GM18870 (cell line): ENCODE measurements around the gene PDGFC.

Source experiments
- ATAC-seq: cut with Tn5 transposase; IDR thresholded peaks from one replicate; pipeline ENCODE4 v1.9.1; 2021; ENCODE audit warnings: moderate library complexity; ENCODE audit not compliant: unreplicated experiment

PDGFC gene

GRCh38 chr4:156975686-156976085 lies 4.1 kb upstream of the PDGFC start:
- no peak for ATAC-seq

- ATAC-seq, result no peak
These were observed 2.7 kb upstream of the PDGFC start for GRCh38 chr4:156974264-156974663.

DNA sequence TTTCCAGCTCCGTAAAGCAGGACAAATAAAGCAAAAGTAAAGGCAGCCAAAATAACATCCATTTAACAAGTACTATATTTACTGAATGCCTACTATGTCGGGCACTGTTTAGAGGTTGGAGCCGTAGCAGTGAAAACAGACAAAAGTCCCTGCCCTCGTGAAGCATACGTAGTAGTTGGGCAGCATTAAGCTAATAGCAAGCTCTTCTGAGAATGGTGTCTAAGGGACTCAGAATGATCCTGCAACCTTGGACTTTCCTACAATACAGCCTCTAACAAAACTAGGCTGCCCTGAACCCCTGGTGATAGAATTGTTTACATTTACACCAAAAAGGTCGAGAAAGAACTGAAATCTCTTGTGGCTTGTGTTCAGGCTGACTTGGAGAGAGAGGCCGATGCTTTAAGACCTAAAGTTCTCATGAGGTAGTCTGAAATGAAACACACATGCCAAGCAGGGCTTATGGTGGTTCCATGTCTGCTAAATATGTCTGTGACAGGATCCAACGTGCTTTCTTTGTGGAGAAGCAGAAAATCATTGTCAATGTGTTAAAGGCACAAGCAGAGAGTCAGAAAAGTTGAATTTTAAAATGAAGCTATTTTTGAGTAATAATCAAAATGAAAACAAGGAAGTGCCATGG lies 898 bp upstream of the PDGFC start:
- ATAC-seq, result no peak

DNA sequence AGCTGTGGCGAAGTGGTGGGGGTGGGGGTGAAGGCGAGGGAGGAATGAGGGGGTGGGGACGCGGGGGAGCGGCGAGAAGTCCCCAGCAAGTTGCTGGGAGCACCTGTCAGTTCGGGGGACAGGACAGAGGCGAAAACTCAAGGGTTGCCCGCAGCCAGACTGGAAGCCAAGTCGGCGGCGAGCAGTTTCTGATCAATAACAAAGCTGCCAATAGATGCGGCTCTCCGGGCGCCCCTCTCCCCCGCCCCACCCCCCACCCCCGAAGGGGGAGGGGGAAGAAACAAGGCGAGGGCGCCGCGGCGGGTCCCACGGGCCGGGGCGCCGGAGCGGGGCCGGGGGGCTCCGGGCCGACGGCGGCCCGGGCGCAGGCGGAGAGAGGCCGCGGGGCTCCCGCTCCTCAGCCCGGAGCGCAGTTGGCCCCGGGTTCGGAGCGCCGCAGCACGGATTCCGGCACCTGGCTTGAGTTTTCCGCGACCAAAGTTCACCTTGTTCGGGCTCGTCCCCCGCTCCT lies 379 bp downstream of the PDGFC start:
- ATAC-seq, result no peak

- ATAC-seq, result no peak
These were observed 966 bp downstream of the PDGFC start for GRCh38 chr4:156970501-156971164.

DNA sequence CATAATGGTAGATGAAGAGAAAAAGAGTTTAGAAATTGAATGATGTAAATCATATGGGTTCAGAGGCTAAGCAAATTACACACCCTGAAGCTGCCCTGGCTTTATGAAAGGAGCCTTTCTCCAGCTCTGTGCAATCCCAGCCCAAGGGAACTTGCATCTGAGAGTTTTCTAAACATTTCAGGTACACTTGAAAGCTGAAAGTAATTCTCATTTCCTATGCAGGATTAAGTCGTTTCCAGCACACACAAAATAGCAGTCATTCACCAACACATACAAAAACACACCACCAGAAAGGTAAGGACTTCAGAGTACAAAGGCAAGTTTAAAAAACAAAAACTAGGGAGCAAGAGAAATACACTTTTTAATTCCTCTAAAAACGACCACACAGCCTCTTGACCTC lies 1.7 kb downstream of the PDGFC start:
- no peak for ATAC-seq

DNA sequence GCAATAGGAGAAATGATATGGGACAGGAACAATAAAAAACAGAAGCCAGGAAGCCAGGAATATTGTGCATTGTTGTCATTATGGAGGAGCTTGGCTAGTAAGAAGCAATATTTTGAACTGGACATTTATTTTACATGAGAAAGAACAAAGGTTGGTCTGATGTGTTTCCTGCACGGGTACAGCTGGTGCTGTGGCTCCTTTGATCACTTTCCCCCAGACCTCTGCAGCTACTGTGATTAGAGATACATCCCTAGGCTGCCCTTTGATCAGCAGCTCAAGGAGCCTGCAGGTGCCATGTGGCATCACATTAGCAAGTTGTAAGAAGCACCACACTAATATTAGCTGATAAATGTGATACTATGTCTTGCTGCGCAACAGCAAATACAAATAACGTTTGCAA lies 2.5 kb downstream of the PDGFC start:
- ATAC-seq, result no peak

DNA sequence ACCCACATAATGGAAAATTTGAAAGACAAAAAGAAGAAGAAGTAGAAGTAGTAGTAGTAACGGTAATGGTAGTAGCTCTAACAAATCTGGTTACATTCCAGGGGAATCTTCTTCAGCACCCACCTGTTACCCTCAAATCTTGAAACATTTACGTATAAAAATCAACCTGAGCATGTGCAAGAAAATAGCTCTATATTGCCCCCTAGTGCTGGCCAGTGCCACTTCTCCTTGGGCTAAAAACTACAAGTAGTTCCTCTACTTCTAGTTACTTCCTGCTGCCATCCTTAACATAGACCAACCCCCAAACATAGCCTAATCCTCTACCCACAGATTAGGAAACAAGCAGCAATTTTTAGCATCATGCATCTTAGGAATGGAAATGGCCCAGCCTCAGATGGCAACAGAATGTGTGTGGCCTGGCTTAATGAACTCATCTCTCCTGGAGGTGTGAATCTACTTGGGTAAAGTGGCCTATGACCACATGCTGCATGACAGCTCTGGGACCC lies 3.1 kb downstream of the PDGFC start:
- ATAC-seq, result peak; percentile 89

DNA sequence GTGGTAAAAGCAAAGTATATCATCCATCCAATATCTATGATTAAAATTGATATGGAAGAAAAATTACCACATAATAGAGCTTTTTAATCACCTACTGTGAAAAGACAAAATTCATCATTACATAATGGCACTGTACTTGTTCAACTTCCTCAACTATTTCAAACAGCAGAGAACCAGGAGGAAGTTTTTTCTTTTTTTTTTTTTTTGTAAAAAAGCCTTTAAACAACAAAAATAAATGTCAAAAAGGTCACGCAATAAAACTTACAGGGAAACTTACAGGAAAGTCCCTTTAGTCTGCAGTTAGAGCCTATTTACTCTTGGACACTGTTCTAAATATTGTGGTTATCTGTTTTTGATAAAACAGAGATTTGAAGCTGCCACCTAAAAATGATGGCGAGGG lies 4.8 kb downstream of the PDGFC start:
- ATAC-seq, result no peak

DNA sequence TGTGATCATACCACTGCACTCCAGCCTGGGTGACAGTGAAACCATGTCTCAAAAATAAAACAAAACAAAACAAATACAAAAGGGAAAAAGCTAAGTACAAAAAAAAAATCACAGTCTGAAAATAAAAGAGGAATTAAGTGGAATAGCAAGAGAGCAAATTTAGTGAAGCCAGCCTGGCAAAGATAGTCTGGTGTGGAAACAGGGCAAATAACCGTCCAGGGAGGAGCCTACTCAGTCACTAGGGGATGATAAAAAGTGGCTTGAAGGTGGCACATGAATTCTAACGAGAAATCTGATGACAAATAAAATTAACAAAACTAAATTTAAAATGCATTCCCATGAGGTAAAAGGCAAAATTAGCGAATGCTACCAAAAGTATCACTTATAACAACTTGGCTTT lies 8.2 kb downstream of the PDGFC start:
- ATAC-seq, result no peak

DNA sequence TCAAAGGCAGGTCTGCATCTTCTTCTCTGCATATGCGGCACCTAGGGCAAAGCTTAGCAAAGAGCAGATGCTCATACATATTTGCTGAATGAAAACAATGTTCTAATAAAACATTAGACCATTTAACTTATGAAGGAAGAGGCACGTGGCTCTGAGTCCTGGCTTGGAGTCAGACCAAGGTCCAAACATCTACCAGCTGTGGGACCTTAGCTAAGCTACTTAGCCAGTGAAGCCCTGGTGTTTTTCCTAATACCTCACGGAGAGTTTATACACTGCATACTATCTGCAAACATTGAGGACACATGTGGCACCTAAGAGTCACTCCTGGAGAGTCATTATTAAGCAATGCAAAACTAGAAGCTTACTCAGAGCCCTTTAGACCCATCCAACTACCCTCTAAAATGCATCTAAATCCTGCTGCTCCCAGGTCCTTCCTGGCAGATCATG lies 9.0 kb downstream of the PDGFC start:
- ATAC-seq, result no peak

GRCh38 chr4:156962058-156962358 lies 9.6 kb downstream of the PDGFC start:
- no peak for ATAC-seq

DNA sequence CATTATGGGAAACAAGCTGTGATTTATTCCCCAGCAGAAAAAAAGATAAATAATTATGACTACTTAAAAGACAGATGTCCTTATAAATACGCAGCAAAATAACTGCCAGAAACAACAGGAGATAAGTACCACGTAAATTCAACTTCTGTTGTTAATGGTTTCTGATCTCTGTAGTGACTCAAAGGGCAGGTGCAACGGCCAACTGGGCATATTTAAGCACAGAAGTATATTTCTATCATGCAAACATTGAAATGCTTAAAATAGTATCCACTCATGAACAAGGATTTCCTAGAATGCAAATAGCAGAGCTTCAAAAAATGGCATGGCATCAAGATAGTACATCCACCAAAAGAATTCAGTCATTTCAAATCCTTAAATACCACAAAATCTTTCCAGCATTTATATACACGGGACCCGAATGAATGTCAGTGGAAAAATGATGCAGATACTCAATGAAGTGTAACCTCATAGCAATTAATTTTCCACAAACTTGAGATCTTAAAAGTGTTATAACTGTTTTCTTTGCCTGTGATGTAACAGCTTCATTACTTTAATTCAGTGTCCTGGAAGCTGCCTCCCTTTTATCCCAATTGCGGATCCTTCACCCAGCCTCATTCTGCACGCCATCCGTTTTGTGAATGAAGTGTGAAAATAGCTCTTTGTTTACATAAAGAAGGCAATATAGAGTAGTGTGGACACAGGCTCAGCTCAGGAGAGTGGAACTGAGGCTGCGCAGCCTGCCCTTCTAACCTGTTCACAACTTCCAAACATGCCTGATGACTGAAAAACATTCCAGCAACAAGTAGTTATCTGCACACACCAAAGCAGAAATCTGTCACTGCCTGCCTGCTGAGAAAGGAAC lies 10.2 kb downstream of the PDGFC start:
- no peak for ATAC-seq

DNA sequence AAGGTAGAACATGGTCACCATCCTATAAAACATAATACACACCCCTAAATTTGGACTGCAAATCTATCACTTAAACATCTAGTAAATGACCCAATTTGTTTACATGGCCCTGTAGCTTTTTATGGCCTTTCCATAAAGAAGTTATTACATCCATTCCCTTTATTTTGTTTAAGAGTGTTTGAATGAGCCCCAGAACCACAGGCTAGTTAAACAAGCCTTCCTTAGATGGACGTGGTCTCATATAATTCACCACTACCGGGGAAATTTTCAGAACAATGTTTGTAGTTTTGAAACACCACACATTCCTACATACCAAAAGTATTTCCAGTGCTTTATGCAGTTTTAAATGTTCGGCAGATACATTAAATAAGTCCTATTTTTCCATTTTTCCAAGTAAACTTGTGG lies 12.3 kb downstream of the PDGFC start:
- ATAC-seq, result no peak

DNA sequence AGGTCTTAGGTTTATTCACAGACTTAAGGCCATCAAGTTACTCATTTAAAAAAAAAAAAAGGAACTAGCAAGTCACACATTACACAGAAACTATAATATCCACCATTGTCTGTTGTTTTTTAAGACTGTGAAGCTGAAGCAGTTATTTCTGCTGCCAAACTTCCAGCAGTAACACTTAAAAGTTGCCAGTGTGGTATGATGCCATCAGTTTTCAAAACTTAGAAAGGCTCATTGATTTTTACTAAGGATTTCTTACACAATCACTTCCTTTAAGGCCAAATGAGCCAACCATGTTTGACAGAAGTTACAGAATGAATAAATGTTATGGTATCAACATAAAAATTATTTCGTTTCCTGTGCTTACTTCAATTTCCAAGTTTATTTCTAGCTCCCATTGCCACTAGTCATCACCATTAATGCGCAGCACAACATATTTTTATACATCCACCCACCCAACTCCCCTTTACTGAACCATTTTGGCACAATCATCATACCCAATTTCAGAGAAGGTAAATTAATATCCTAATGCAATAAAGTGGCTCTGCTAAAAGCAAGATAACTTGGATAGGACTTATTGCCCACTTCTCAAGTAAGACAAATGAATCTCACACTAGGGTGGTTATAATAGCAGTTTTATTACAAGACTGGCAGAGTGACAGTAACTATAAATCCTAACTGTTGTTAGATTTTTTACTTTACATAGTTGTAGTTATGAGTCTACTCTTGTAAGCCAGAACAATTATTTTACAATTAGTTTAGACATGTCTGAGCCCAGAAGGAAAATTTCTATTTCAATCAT lies 13.1 kb downstream of the PDGFC start:
- ATAC-seq, result no peak

DNA sequence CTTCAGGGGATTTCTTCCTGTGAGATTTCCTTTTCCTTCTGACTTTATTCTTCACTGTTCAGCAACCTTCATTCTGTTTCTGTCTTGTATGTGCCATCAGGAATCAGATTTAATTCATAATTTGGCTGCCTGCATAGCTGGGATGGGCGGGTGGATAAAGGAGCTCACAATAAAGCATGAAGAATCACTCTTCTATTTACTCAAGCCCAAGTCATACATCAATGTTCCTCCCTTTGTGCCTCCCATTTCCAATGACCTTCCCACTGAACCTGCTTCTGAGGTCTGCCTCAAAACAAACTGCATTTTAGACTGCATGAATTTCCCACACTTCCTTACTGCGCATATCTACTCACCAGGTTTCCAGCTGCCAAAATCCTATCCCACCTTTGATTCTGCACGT lies 14.0 kb downstream of the PDGFC start:
- no peak for ATAC-seq

- ATAC-seq, result no peak
These were observed 14.7 kb downstream of the PDGFC start for GRCh38 chr4:156956826-156957368.

DNA sequence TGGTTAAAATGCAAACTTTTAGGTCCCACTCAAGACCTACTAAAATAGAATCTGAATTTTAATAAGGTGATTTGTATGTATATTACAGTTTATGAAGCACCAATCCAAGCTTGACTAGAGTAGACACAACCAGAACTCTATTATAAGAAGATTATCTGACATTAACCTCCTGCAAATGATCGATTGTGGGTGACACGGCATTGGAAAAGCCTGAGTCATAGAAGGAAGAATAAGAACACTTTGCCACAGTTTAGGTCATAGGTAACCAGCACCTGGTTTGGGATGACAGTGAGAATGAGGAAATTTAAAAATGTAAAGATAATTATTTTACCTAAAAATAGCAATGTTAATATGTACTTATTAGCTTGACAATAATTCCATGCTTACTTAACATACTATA lies 15.2 kb downstream of the PDGFC start:
- no peak for ATAC-seq

DNA sequence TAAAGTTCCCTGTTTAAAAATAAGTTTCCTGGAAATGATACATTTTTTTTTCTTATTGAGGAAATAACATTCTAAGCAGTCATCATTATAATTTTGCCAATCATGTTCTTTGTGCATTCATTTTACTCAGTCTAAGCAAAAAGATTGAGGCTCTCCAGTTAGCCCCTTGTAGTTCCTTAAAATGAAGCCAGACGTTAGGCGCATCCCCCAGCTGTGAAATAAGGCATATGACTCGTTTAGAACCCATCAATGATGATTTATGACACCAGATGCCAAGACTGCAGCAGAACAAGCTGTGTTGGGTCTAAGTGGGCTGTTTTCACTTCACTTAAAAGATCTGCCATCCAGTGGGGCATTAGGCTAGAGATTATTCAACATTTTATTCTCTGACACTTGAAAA lies 17.0 kb downstream of the PDGFC start:
- no peak for ATAC-seq

GRCh38 chr4:156953951-156954350 lies 17.6 kb downstream of the PDGFC start:
- no peak for ATAC-seq

GRCh38 chr4:156953001-156953400 lies 18.6 kb downstream of the PDGFC start:
- ATAC-seq, result no peak
